HepG2 (cell line): ENCODE results near the gene BTG2. TPM values are rescaled to one million over a fixed set of nuclear protein-coding genes. Genes with fewer than 3 reads are reported as not detected.

ENCODE experiments used
- ATAC-seq: fragments of 200-7000 bp; cut with Tn5 transposase; 3 replicates; pipeline ENCODE4 v1.9.1; 2020; ENCODE audit warnings: mild to moderate bottlenecking, moderate library complexity
- BruUV-seq: library from RNA; stranded (reverse); fragments of 400-500 nt; replicated peaks from 2 replicates; lab custom pipeline; 2021; lab: Mats Ljungman, UMichigan
- CTCF ChIA-PET: fragments of 300-600 bp; formaldehyde crosslinking; extraction: SDS; loops from one replicate; lab custom pipeline; 2021; ENCODE audit warnings: low total read pairs, inconsistent platforms, low intra/inter-chr PET ratio; lab: Yijun Ruan, JAX
- POLR2A ChIA-PET: fragments of 350-600 bp; sonication (Branson Sonifier 250); formaldehyde crosslinking; loops from one replicate; lab custom pipeline; 2020; ENCODE audit warnings: antibody characterized with exemption, inconsistent platforms; lab: Yijun Ruan, JAX
- DNase-seq: peaks from one replicate; pipeline ENCODE4 v3.0.0-alpha.2; 2015; ENCODE audit warnings: low spot score
- FAIRE-seq: peaks from 3 replicates; lab custom pipeline; 2011; peaks lifted over from hg19 to GRCh38; lab: Jason Lieb, UNC
- H2AFZ ChIP-seq: one replicate; pipeline ENCODE4 v1.6.1; 2011; ENCODE audit warnings: low read length, inconsistent platforms
- H3K27ac ChIP-seq: fragments of 300-600 bp; 3 replicates; pipeline ENCODE4 v1.8.0; 2011; ENCODE audit warnings: mixed run types, mild to moderate bottlenecking, mixed read lengths, low read length, inconsistent platforms; ENCODE audit not compliant: insufficient read depth; ENCODE audit errors: extremely low read length
- H3K27me3 ChIP-seq, 2 experiments: fragments of 200-600 bp in 1 of 2; 2 replicates in 1 of 2; 3 replicates in 1 of 2; pipeline versions ENCODE4 v1.6.0 to v1.8.0; 2011; ENCODE audit warnings: low read length in 2 of 2, mild to moderate bottlenecking in 2 of 2, moderate library complexity in 2 of 2, inconsistent platforms in 1 of 2; ENCODE audit not compliant: insufficient read depth in 2 of 2, control insufficient read depth in 1 of 2
- H3K36me3 ChIP-seq, 2 experiments: fragments of 200-600 bp in 1 of 2; replicated peaks in 1 of 2; 2 replicates in 1 of 2; 3 replicates in 1 of 2; pipeline versions ENCODE4 v1.5.1 to v1.8.0; 2011; ENCODE audit warnings: low read length in 2 of 2, inconsistent platforms in 1 of 2; ENCODE audit not compliant: insufficient read depth in 2 of 2, control insufficient read depth in 1 of 2
- H3K4me1 ChIP-seq: 2 replicates; pipeline ENCODE4 v1.5.1; 2012; ENCODE audit warnings: low read length, inconsistent platforms; ENCODE audit not compliant: insufficient read depth
- H3K4me2 ChIP-seq: 2 replicates; pipeline ENCODE4 v1.6.0; 2011; ENCODE audit warnings: low read depth, low read length, inconsistent platforms
- H3K4me3 ChIP-seq, 3 experiments: fragments of 200-600 bp in 1 of 3; sonication (generic), shearing (Covaris generic) in 1 of 3; replicated peaks in 1 of 3; 2 replicates each; pipeline ENCODE4 v1.5.1; 2011 to 2016; ENCODE audit warnings: low read length in 3 of 3, inconsistent platforms in 2 of 3, low read depth in 2 of 3, mild to moderate bottlenecking in 2 of 3, control low read depth in 1 of 3, mixed read lengths in 1 of 3; ENCODE audit not compliant: insufficient read depth in 1 of 3
- H3K79me2 ChIP-seq: one replicate; pipeline ENCODE4 v1.6.1; 2011; ENCODE audit warnings: low read length, inconsistent platforms; ENCODE audit not compliant: insufficient read depth
- H3K9ac ChIP-seq: 2 replicates; pipeline ENCODE4 v1.6.0; 2011; ENCODE audit warnings: mild to moderate bottlenecking, low read depth, low read length, inconsistent platforms; ENCODE audit not compliant: insufficient read depth
- H3K9me3 ChIP-seq: 2 replicates; pipeline ENCODE4 v1.5.1; 2012; ENCODE audit warnings: mild to moderate bottlenecking, low read length
- H4K20me1 ChIP-seq: 2 replicates; pipeline ENCODE4 v1.6.0; 2011; ENCODE audit warnings: inconsistent platforms, mild to moderate bottlenecking, low read length, moderate library complexity; ENCODE audit not compliant: insufficient read depth
- KIAA2018 ChIP-seq: sonication (generic); formaldehyde crosslinking; IDR thresholded peaks from 2 replicates; pipeline ENCODE4 v1.5.0; 2020; ENCODE audit warnings: mild to moderate bottlenecking, missing genetic modification reagents, borderline replicate concordance
- SRY ChIP-seq: sonication (generic); formaldehyde crosslinking; IDR thresholded peaks from 2 replicates; pipeline ENCODE4 v1.8.0; 2022; ENCODE audit warnings: mild to moderate bottlenecking, missing genetic modification reagents
- STAG1 ChIP-seq: sonication (generic); formaldehyde crosslinking; IDR thresholded peaks from 2 replicates; pipeline ENCODE4 v1.4.0; 2020; ENCODE audit warnings: missing genetic modification reagents
- ZHX1 ChIP-seq: sonication (generic); formaldehyde crosslinking; IDR thresholded peaks from 2 replicates; pipeline ENCODE4 v1.8.1; 2022; ENCODE audit warnings: low read depth, mild to moderate bottlenecking, missing genetic modification reagents
- ZNF639 ChIP-seq: conservative IDR thresholded peaks from 2 replicates; pipeline ENCODE4 v1.6.1; 2018; ENCODE audit warnings: missing genetic modification reagents
- ZSCAN9 ChIP-seq: IDR thresholded peaks from 2 replicates; pipeline ENCODE4 v1.6.1; 2016; ENCODE audit warnings: borderline replicate concordance
- ZXDC ChIP-seq: sonication (generic); formaldehyde crosslinking; IDR thresholded peaks from 2 replicates; pipeline ENCODE4 v1.5.0; 2020; ENCODE audit warnings: mild to moderate bottlenecking, missing genetic modification reagents
- WGBS: methylation state at CpG from one replicate; pipeline ENCODE4 v1.1.6; 2017; ENCODE audit warnings: low lambda C conversion rate; 5-methylcytosine and 5-hydroxymethylcytosine counted together
- in situ Hi-C: cut with HindIII; loops from 2 replicates; pipeline ENCODE4 v1.10.0; 2017; ENCODE audit warnings: low pct_unique_long_range_greater_than_20kb; ENCODE audit not compliant: extremely low pct_ligation_motif_present
- intact Hi-C: fragments of 100-400 bp; cut with micrococcal nuclease; formaldehyde crosslinking; loops from one replicate; pipeline ENCODE4 v1.10.0; 2022; ENCODE audit not compliant: unreplicated experiment
- polyA plus RNA-seq, 8 experiments: library from polyadenylated mRNA; depleted of rRNA in 3 of 8; stranded (reverse) in 7 of 8; unstranded in 1 of 8; fragments of >200 nt; fragmentation: Illumina TruSeq in 4 of 8; extraction: Trizol in 4 of 8; gene quantifications; 2 replicates each; pipeline versions ENCODE4 v1.2.1 to v1.2.3, GENCODE V29; 2011 to 2016; ENCODE audit warnings: low read depth in 4 of 8, missing spikeins in 1 of 8, mixed read lengths in 1 of 8; ENCODE audit not compliant: insufficient read depth in 1 of 8
- total RNA-seq, 5 experiments: library from RNA; depleted of rRNA; stranded (reverse); fragments of >200 nt; fragmentation: Illumina TruSeq; extraction: Trizol; gene quantifications; 2 replicates each; pipeline ENCODE4 v1.2.3, GENCODE V29; 2016; ENCODE audit warnings: low read depth in 1 of 5

BTG2 gene
- total and polyA plus RNA-seq, 2 of the 13 experiments (the other 11 are each of a cell fraction or from before 2014, with no cell fraction given) = 13.6 to 18.3 TPM

GRCh38 chr1:203338335-203339036 lies 33.2 kb downstream of the BTG2 start:
- DNase-seq = peak; percentile 25
- no peaks in the 10 kb centered on the region for H3K9me3 ChIP-seq
- ChIA-PET POLR2A (no interaction called here), CTCF (interaction anchor here (1.1 to 3.6 kb wide), 3 partner anchors 65 to 149 kb away, joined by 3 to 41 read pairs (median 26); no protein-coding TSS in a partner anchor)
- intact Hi-C loops = loop anchor here (1.0 kb wide), 1 partner anchor 65 kb away; no protein-coding TSS in a partner anchor
- FAIRE-seq = peak; percentile 46
- H3K4me1 ChIP-seq = peaks cover 6% of the 10 kb centered on the region; the same call in 1 of the 2 replicates
- 23% methylated on average over 18 of the region's 18 CpGs for WGBS
- H3K27ac ChIP-seq = no peak overlapping the region
- no peaks in the 10 kb centered on the region for H3K36me3 ChIP-seq
- no peaks in the 10 kb centered on the region for H3K79me2 ChIP-seq
- no peaks in the 10 kb centered on the region for H4K20me1 ChIP-seq
- no peak overlapping the region for H2AFZ ChIP-seq
- H3K9ac ChIP-seq = no peak overlapping the region
- peak; percentile 65 for ATAC-seq
- H3K4me2 ChIP-seq = no peak overlapping the region
- no peak overlapping the region for H3K4me3 ChIP-seq
- in situ Hi-C loops = no loop called here
- BruUV-seq = no TSS peak
- H3K27me3 ChIP-seq = peaks cover 0 to 19% of the 10 kb centered on the region in 2 experiments; a peak in 2 of 5 replicates
- TF ChIP-seq ZNF639 (CRISPR knock-in tag) (no peak), ZHX1 (CRISPR knock-in tag) (no peak), SRY (CRISPR knock-in tag) (no peak), ZXDC (CRISPR knock-in tag) (no peak), KIAA2018 (CRISPR knock-in tag) (no peak), ZSCAN9 (CRISPR knock-in tag) (no peak), STAG1 (peak; percentile 76)
